GM12878 (cell line): Measurements from ENCODE around the gene SRPK3. TPM values are rescaled to one million over a fixed set of nuclear protein-coding genes. Genes with fewer than 3 reads are reported as not detected.

ENCODE experiments used
- ATAC-seq: fragments of 200-7000 bp; cut with Tn5 transposase; 3 replicates; pipeline ENCODE4 v1.9.1; 2020; ENCODE audit warnings: mild to moderate bottlenecking, moderate library complexity
- BruUV-seq: library from RNA; stranded (reverse); fragments of 400-500 nt; replicated peaks from 2 replicates; lab custom pipeline; 2021; lab: Mats Ljungman, UMichigan
- CTCF ChIA-PET: fragments of 300-600 bp; sonication (Branson Sonifier 250); formaldehyde crosslinking; extraction: SDS; loops from one replicate; lab custom pipeline; 2021; ENCODE audit warnings: inconsistent platforms; lab: Yijun Ruan, JAX
- POLR2A ChIA-PET: fragments of 350-600 bp; formaldehyde crosslinking; extraction: SDS; loops from one replicate; lab custom pipeline; 2021; ENCODE audit warnings: inconsistent platforms; lab: Charles Lee
- RAD21 ChIA-PET: fragments of 300-600 bp; sonication (Branson Sonifier 250); formaldehyde crosslinking; loops from one replicate; lab custom pipeline; 2023; ENCODE audit warnings: antibody characterized with exemption; ENCODE audit not compliant: unreplicated experiment; lab: Charles Lee
- SMC1A ChIA-PET: fragments of 300-600 bp; sonication (Branson Sonifier 250); formaldehyde crosslinking; loops from one replicate; lab custom pipeline; 2023; ENCODE audit not compliant: unreplicated experiment, uncharacterized antibody; lab: Charles Lee
- DNase-seq: peaks from one replicate; pipeline ENCODE4 v3.0.0-alpha.2; 2011; ENCODE audit warnings: low read depth, low spot score
- FAIRE-seq: peaks from 3 replicates; lab custom pipeline; 2011; peaks lifted over from hg19 to GRCh38; lab: Jason Lieb, UNC
- H2AFZ ChIP-seq: 2 replicates; pipeline ENCODE4 v1.6.0; 2011; ENCODE audit warnings: low read depth, low read length, control low read depth; ENCODE audit not compliant: control insufficient read depth
- H3K27ac ChIP-seq: 2 replicates; pipeline ENCODE4 v1.5.1; 2011; ENCODE audit warnings: control low read depth; ENCODE audit not compliant: control insufficient read depth, insufficient read depth
- H3K27me3 ChIP-seq, 2 experiments: replicated peaks in 1 of 2; 2 replicates each; pipeline versions ENCODE4 v1.6.0 to v1.6.1; 2011; ENCODE audit warnings: low read length in 1 of 2; ENCODE audit not compliant: control insufficient read depth in 2 of 2, insufficient read depth in 2 of 2
- H3K36me3 ChIP-seq, 2 experiments: 2 replicates each; pipeline ENCODE4 v1.5.1; 2011; ENCODE audit warnings: low read length in 1 of 2; ENCODE audit not compliant: control insufficient read depth in 2 of 2, insufficient read depth in 2 of 2
- H3K4me1 ChIP-seq: 2 replicates; pipeline ENCODE4 v1.6.1; 2011; ENCODE audit warnings: mild to moderate bottlenecking, low read length, moderate library complexity, mixed read lengths; ENCODE audit not compliant: control insufficient read depth, insufficient read depth
- H3K4me2 ChIP-seq: 2 replicates; pipeline ENCODE4 v1.6.0; 2011; ENCODE audit warnings: control low read depth; ENCODE audit not compliant: control insufficient read depth, insufficient read depth
- H3K4me3 ChIP-seq: fragments of 200-600 bp; sonication (generic); 2 replicates; pipeline ENCODE4 v1.5.1; 2016
- H3K79me2 ChIP-seq: 2 replicates; pipeline ENCODE4 v1.6.0; 2011; ENCODE audit warnings: low read length; ENCODE audit not compliant: control insufficient read depth, insufficient read depth
- H3K9ac ChIP-seq: 2 replicates; pipeline ENCODE4 v1.8.0; 2011; ENCODE audit warnings: low read length, control low read depth, mixed read lengths; ENCODE audit not compliant: control insufficient read depth, insufficient read depth
- H3K9me3 ChIP-seq: replicated peaks from 3 replicates; pipeline ENCODE4 v1.5.1; 2011; ENCODE audit warnings: mild to moderate bottlenecking, low read length; ENCODE audit not compliant: control insufficient read depth, insufficient read depth
- H4K20me1 ChIP-seq: 2 replicates; pipeline ENCODE4 v1.6.0; 2011; ENCODE audit not compliant: control insufficient read depth, insufficient read depth
- ATF7 ChIP-seq: fragments of 450-650 bp; IDR thresholded peaks from 2 replicates; pipeline ENCODE4 v1.6.1; 2016; ENCODE audit warnings: low read depth, mild to moderate bottlenecking
- CHD2 ChIP-seq: IDR thresholded peaks from 2 replicates; pipeline ENCODE4 v1.6.1; 2011; ENCODE audit warnings: low read depth, low read length, improper control_type of control experiment, borderline replicate concordance
- KAT2A ChIP-seq: conservative IDR thresholded peaks from 2 replicates; pipeline ENCODE4 v1.6.1; 2011; ENCODE audit warnings: low read depth, low read length; ENCODE audit not compliant: control insufficient read depth
- SKIL ChIP-seq: fragments of 450-650 bp; IDR thresholded peaks from 2 replicates; pipeline ENCODE4 v1.6.1; 2017; ENCODE audit warnings: mild to moderate bottlenecking, low read depth, inconsistent platforms; ENCODE audit not compliant: poor library complexity, severe bottlenecking
- ZBED1 ChIP-seq: IDR thresholded peaks from 2 replicates; pipeline ENCODE4 v1.6.1; 2016; ENCODE audit warnings: borderline replicate concordance
- WGBS: methylation state at CpG from one replicate; pipeline ENCODE4 v1.1.6; 2016; ENCODE audit warnings: low lambda C conversion rate; ENCODE audit not compliant: insufficient replicate concordance, insufficient coverage; ENCODE audit errors: missing lambda C conversion rate; 5-methylcytosine and 5-hydroxymethylcytosine counted together
- in situ Hi-C: fragments of 300-500 bp; cut with MboI; formaldehyde crosslinking; loops from 9 replicates; pipeline ENCODE4 v1.14.3; 2018; ENCODE audit warnings: mixed read lengths
- intact Hi-C: fragments of 100-400 bp; cut with micrococcal nuclease; formaldehyde crosslinking; loops from one replicate; pipeline ENCODE4 v1.14.2; 2022; ENCODE audit not compliant: unreplicated experiment
- polyA plus RNA-seq, 11 experiments: library from polyadenylated mRNA; depleted of rRNA in 4 of 11; unstranded in 6 of 11; stranded (reverse) in 5 of 11; fragments of >200 nt; fragmentation: Nextera tagmentation in 4 of 11; fragmentation: Illumina TruSeq in 1 of 11; extraction: Ambion mirVana in 4 of 11; extraction: Trizol in 1 of 11; gene quantifications; 1 replicate in 1 of 11; 2 replicates in 10 of 11; pipeline versions ENCODE4 v1.2.1 to v1.2.3, GENCODE V29; 2011 to 2016; ENCODE audit warnings: inconsistent platforms in 2 of 11, missing spikeins in 2 of 11, low read depth in 1 of 11
- total RNA-seq, 4 experiments: library from RNA; depleted of rRNA in 3 of 4; stranded (reverse); fragments of >200 nt in 3 of 4; fragmentation: Illumina TruSeq in 1 of 4; extraction: Trizol in 1 of 4; gene quantifications; 2 replicates each; pipeline versions ENCODE4 v1.2.1 to v1.2.3, GENCODE V29; 2013 to 2021

The SRPK3 gene
- total and polyA plus RNA-seq, 10 of the 15 experiments (the other 5 are each of a cell fraction or from before 2014, with no cell fraction given), result 0.05 to 0.19 TPM; not detected in 8

GRCh38 chrX:153791104-153791852 lies 10.4 kb downstream of the SRPK3 start:
- H3K9ac ChIP-seq, result no peak overlapping the region
- intact Hi-C loops, result no loop called here
- no peak for DNase-seq
- no peak for FAIRE-seq
- TF ChIP-seq SKIL (no peak), ZBED1 (no peak), ATF7 (no peak), CHD2 (no peak), KAT2A (no peak)
- ChIA-PET CTCF (no interaction called here), SMC1A (interaction anchor here (1.5 kb wide), 1 partner anchor 156 kb away, joined by 3 read pairs; no protein-coding TSS in a partner anchor), POLR2A (no interaction called here), RAD21 (no interaction called here)
- in situ Hi-C loops, result no loop called here
- no peak overlapping the region for H2AFZ ChIP-seq
- no peaks in the 10 kb centered on the region for H3K27me3 ChIP-seq
- BruUV-seq, result no TSS peak
- 59% methylated on average over 17 of the region's 17 CpGs for WGBS
- H3K9me3 ChIP-seq, result no peaks in the 10 kb centered on the region; the same call in 2 of the 3 replicates
- peaks cover 3% of the 10 kb centered on the region; the same call in 1 of the 2 replicates for H3K4me1 ChIP-seq
- no peaks in the 10 kb centered on the region; the same call in 1 of the 2 replicates for H4K20me1 ChIP-seq
- peaks cover 44% of the 10 kb centered on the region for H3K79me2 ChIP-seq
- no peak for ATAC-seq
- H3K4me3 ChIP-seq, result no peak overlapping the region
- no peak overlapping the region for H3K27ac ChIP-seq
- peaks cover 3% of the 10 kb centered on the region in 2 experiments; a peak in 3 of 4 replicates for H3K36me3 ChIP-seq
- H3K4me2 ChIP-seq, result no peak overlapping the region
